Panc1 (cell line): ENCODE results near the gene PKP3.

ENCODE experiments used
- POLR2AphosphoS5 ChIP-seq: IDR thresholded peaks from 2 replicates; pipeline ENCODE4 v1.6.1; 2012; ENCODE audit warnings: mild to moderate bottlenecking, low read depth, low read length, moderate library complexity
- SIN3A ChIP-seq: IDR thresholded peaks from 2 replicates; pipeline ENCODE4 v1.6.1; 2012; ENCODE audit warnings: low read depth, mild to moderate bottlenecking, low read length, moderate library complexity, borderline replicate concordance; ENCODE audit not compliant: insufficient read depth
- TF ChIP-seq, protein P1 (sequence below): fragments of 450-650 bp; IDR thresholded peaks from 2 replicates; pipeline ENCODE4 v1.5.1; 2017; ENCODE audit warnings: mild to moderate bottlenecking

DNA sequence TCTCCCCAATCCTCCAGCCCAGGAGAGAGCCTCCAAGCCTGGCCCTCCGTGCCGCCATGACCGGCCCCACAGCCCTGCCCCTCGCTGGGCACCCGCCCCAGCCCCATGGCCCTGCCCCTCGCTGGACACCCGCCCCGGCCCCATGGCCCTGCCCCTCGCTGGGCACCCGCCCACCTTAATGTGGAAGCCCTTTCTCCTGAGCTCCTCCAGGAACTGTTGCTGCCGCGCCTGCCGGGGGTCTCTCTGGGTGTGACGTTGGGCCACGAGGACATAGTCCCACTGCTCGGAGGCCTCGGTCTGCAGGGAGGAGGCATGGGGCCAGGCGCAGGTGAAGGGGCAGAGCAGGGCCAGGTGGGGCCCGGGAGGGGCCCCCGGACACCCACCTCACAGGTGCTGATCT is 39.6 kb downstream of the PKP3 start:
- TF ChIP-seq, protein P1, sequence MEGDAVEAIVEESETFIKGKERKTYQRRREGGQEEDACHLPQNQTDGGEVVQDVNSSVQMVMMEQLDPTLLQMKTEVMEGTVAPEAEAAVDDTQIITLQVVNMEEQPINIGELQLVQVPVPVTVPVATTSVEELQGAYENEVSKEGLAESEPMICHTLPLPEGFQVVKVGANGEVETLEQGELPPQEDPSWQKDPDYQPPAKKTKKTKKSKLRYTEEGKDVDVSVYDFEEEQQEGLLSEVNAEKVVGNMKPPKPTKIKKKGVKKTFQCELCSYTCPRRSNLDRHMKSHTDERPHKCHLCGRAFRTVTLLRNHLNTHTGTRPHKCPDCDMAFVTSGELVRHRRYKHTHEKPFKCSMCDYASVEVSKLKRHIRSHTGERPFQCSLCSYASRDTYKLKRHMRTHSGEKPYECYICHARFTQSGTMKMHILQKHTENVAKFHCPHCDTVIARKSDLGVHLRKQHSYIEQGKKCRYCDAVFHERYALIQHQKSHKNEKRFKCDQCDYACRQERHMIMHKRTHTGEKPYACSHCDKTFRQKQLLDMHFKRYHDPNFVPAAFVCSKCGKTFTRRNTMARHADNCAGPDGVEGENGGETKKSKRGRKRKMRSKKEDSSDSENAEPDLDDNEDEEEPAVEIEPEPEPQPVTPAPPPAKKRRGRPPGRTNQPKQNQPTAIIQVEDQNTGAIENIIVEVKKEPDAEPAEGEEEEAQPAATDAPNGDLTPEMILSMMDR: no peak
- no peak for TF ChIP-seq POLR2AphosphoS5
- no peak for TF ChIP-seq SIN3A
